Mammary epithelial cell (primary cell): ENCODE results near the gene SEC14L5.

Experiments used
- EZH2 ChIP-seq: IDR thresholded peaks from 2 replicates; pipeline ENCODE4 v1.6.1; 2012; ENCODE audit warnings: low read length, inconsistent platforms, borderline replicate concordance
- TF ChIP-seq, protein P1 (sequence below), 2 donors: IDR thresholded peaks in 1 of 2; conservative IDR thresholded peaks in 1 of 2; 2 replicates each; pipeline ENCODE4 v1.5.1; 2011 to 2012; ENCODE audit warnings: inconsistent platforms in 2 of 2, low read length in 2 of 2, mild to moderate bottlenecking in 2 of 2, control low read depth in 1 of 2, low read depth in 1 of 2; ENCODE audit not compliant: insufficient read depth in 1 of 2; ENCODE audit errors: extremely low read depth in 1 of 2

DNA sequence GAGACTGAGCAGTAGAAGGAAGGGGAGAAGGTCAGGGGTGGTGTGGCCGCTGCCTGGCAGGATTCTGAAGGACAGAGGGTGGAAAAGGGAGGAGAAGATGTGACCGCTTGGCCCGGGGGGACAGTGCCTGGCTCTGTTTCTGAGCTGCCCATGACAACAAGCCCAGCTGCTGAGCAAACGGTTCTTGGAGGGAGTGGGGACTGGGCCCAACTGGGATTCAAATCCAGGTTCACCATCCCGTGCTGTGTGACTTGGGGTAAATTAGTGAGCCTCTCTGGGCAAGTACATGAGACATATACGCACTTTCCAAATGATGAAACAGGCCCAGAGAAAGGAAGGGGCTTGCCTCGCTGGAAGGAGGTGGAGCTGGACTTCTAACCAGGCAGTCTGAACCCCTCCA, 23.3 kb downstream of the SEC14L5 start:
- TF ChIP-seq, protein P1, sequence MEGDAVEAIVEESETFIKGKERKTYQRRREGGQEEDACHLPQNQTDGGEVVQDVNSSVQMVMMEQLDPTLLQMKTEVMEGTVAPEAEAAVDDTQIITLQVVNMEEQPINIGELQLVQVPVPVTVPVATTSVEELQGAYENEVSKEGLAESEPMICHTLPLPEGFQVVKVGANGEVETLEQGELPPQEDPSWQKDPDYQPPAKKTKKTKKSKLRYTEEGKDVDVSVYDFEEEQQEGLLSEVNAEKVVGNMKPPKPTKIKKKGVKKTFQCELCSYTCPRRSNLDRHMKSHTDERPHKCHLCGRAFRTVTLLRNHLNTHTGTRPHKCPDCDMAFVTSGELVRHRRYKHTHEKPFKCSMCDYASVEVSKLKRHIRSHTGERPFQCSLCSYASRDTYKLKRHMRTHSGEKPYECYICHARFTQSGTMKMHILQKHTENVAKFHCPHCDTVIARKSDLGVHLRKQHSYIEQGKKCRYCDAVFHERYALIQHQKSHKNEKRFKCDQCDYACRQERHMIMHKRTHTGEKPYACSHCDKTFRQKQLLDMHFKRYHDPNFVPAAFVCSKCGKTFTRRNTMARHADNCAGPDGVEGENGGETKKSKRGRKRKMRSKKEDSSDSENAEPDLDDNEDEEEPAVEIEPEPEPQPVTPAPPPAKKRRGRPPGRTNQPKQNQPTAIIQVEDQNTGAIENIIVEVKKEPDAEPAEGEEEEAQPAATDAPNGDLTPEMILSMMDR (conservative IDR thresholded peaks at IDR 0.05 in 1 of 2, IDR thresholded peaks at IDR 0.05 in 1 of 2; ENCODE audit: extremely low read depth in 1 of 2, insufficient read depth in 1 of 2, low read depth in 1 of 2, low read length in 2 of 2), result no peak
- no peak for TF ChIP-seq EZH2
